Renal pelvis (tissue), 4 donors: ENCODE results near the gene TENM3. TPM values are rescaled to one million over a fixed set of nuclear protein-coding genes. Genes with fewer than 3 reads are reported as not detected.
"Not testable (repeated sequence)": the region's sequence is repeated elsewhere in the genome, so short reads cannot be mapped to it uniquely, and the experiment has no call there.

Experiments used
- DNase-seq: peaks from one replicate; pipeline ENCODE4 v3.0.0-alpha.2; 2013
- polyA plus RNA-seq, 3 donors: library from polyadenylated mRNA; unstranded; fragments of 120-200 nt; gene quantifications; one replicate each; pipeline ENCODE4 v1.2.1, GENCODE V29; 2013; ENCODE audit not compliant: insufficient read length in 3 of 3

Gene TENM3
- polyA plus RNA-seq, 3 donors, result 17.4 to 21.5 (median 20.5) TPM

DNA sequence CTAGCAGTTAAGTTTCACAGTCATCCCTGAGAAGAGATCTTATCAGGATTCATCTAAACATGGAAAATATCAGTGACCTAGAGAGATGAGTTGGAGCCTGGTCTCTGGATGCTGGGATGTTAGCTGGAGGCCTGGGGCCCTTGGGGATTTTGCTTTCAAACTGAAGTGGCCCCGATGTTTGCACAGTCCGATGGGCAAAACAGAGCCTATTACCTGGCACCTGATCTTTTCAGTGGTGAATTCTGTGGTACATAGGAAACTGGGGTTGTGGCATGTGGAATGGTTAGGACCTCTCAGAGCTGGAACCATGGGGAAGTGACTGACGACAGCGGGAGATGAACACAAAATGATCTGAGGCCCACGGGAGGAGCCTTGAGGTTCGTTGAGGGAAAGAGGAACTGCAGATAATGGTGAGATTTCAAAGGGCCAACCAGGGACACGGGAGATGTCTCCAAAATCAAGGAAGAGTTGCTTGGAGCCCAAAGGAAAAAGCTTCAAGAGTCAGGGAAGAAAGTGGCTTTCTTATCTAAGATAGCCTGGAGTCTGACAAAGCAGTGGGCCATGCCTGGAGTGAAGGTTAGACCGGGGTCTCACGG lies 17.8 kb upstream of the TENM3 start:
- no peak for DNase-seq

DNA sequence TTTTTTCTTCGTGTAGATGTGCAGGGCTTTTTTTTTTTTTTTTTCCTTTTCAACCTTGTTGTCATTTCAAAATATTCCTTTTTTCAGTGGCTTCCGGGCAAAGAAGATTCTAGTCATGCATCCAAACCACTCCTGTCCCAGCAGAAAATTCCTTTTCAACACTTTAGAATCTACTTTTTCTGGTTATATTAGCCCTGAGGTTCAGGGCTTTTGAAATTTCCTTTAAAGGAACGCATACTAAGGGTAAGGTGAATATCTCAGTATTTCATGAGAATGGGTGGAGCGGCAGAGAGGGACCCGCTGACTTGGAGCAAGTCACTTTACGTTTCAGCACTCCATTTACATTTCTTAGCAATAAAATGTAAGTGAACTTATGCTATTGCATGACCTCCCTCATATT lies 15.6 kb upstream of the TENM3 start:
- no peak for DNase-seq

DNA sequence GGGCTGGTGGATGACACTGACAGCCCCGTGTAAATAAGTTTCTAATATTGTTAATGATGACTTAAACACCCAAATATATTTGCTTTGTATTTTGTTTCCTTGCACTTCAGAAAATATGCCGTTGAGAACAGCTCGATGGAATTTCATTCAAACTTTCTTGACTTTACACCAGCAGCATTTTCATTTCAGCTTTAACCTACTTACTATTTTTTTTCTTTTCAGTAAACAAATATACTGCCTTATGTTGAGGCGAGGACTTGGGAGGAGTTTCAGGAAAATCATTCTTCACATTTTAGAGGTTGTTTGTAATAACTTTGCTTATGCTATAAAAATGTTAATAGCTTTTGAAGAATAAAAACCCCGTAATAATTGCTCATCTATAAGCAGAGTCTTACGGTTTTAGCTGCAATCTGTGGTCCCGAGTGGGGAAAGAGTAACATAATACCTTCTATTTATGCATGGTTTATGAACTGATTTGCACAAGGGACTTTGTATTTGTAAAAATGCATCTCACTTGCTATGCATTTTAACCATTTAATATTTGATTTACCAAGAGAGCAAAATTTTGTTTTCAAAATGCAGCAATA lies 14.1 kb upstream of the TENM3 start:
- no peak for DNase-seq

- no peak for DNase-seq
Measured at GRCh38 chr4:182230256-182230655, 12.9 kb upstream of the TENM3 start.

- no peak for DNase-seq
Measured at GRCh38 chr4:182231080-182231479, 12.1 kb upstream of the TENM3 start.

- DNase-seq, result no peak
Measured at GRCh38 chr4:182231496-182231895, 11.7 kb upstream of the TENM3 start.

GRCh38 chr4:182233310-182234090 lies 9.7 kb upstream of the TENM3 start:
- no peak for DNase-seq

DNA sequence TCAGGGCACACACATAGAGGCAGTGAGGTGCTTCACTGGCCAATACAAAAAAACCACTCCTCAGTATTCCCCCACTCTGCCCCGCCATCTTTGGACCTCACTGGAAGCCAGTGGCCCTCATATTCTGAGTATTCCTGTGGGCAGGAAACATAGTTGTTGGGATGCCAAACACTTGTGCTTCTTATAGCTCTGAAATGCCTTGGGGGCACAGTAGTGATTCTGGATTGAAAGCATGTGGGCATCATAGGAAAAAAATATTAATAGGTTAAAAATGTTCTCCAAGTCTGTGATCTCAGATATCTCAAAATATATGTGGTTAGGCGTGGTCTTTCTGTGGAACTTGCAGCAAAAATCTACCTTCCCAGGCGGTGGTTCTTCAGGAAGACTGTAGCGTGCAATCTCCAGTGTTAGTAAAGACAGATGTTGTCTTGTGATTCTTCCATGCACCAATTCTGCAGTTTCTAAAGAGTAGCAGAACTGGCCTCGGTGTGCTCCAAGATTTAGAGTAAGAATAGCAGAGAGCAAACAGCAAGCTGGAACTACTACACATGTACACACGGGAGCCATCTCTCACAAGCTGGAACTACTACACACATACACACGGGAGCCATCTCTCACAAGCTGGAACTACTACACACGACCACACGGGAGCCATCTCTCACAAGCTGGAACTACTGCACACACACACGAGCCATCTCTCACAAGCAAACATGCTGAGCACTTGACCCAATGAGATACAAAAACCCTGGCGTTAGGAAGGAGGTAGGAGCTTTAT lies 8.0 kb upstream of the TENM3 start:
- no peak for DNase-seq

DNA sequence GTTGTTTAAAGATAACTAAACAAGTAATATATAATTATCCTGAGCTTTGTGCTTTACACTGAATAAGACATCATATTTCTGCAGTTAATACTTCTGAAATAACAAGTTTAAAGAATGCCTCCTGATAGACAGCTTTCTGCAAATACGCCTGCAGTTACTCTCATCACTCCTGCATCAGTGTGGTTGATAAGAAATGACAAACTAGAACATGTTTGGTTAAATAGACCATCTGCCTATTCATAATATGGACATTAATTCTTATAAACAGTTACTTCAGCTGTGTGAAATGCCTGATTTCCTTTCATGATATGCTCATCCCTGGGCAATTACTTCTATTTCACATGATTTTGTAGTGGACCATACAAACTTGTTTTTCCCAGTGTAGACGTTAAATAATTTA lies 7.0 kb upstream of the TENM3 start:
- no peak for DNase-seq

GRCh38 chr4:182237010-182237409 lies 6.2 kb upstream of the TENM3 start:
- DNase-seq, result not testable (repeated sequence)

- DNase-seq, result no peak
Measured at GRCh38 chr4:182238355-182238931, 4.8 kb upstream of the TENM3 start.

- peak; percentile 37 for DNase-seq
Measured at GRCh38 chr4:182240161-182241130, 2.8 kb upstream of the TENM3 start.

DNA sequence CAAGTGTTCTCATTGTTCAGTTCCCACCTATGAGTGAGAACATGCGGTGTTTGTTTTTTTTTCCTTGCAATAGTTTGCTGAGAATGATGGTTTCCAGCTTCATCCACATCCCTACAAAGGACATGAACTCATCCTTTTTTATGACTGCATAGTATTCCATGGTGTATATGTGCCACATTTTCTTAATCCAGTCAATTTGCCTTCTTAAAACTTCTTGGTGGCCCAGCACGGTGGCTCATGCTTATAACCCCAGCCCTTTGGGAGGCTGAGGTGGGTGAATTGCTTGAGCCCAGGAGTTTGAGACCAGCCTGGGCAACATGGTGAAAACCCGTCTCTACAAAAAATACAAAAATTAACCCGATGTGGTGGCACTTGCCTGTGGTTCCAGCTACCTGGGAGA lies 942 bp upstream of the TENM3 start:
- DNase-seq, result not testable (repeated sequence)

DNA sequence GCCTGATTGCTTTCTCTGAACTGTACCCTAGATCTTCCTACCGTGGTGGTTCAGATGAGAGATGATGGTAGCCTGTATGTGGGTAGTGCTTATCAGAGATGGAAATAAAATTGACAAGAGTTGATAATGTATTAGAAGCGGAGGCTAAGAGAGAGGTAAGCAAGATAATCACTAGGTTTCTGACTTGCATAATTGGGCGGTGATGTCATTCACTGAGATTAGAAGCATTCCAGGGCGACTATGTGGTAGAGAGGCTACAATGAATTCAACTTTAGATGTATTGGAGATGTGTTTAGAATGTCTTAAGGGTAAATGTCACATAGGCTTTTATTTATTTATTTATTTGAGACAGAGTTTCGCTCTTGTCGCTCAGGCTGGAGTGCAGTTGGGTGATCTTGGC lies 415 bp upstream of the TENM3 start:
- DNase-seq, result no peak

- no peak for DNase-seq
Measured at GRCh38 chr4:182245041-182245440, 1.8 kb downstream of the TENM3 start.

DNA sequence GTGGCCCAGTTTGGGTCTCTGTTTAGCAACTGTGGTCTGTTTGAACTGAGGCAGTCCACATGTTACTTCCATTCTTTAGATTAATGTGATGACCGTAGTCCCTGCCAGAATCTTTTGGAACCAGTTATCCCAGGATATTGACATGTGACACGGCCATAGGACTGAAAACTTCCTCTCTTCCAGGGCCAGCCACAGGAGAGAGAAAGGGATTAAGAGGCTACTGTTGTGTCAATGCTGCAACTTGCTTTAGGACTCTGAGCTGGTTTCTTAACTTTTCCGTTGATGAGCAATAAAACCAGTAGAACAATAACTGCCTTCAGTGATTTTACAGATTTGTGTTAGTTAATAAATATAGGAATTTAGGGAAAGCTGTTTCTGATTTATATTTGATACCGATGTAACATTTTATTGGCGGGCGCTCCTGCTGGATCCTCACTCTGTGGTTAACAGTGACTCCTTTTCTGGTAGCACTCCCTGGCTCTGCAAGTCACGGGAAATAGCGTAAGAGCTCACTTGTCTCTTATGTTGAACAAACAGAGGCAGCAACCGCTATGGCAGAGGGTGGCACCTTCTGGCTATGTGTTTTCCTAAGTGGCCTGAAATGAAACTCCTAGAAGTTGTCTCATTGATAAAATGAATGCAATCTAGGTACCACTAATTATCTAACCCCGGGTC lies 2.5 kb downstream of the TENM3 start:
- DNase-seq, result no peak

DNA sequence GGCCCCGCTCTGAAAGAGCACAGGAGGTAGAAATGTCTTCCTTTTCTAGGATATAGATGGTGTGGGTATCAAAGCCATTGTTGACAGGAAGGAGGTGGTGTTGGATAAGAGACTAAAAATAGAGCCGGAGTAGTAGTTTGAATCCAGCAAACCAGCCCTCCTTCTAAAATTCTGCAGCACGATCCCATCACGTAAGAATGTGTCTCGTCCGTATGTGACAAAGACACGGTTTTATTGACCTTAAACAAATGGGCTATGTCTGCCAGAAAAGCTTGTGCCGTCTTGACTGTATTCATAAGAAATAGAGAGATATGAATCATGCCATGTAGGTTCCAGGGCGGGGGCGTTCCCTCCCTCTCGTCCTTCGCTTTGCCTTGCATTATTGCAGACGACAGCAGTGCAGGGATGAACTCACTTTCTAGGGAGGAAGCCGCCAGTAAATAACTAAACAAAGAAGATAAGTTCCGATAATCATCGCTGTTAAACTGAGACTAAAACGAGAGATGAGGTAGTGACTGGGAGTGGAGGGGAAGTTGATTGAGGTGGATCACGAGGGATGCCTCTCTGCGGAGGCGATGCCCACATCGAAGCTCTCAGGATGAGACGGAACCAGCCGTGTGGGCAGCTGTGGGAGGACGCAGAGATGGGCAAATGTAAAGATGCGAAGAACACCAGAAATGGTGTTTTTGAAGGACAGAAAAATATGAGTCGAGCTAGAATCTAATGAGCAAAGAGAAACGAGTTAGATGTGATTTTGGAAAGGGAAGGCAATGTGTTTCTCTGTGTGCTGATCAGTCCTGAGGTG lies 3.4 kb downstream of the TENM3 start:
- DNase-seq, result no peak

GRCh38 chr4:182248295-182248694 lies 5.1 kb downstream of the TENM3 start:
- no peak for DNase-seq

GRCh38 chr4:182250446-182250845 lies 7.2 kb downstream of the TENM3 start:
- no peak for DNase-seq

GRCh38 chr4:182251116-182251515 lies 7.9 kb downstream of the TENM3 start:
- no peak for DNase-seq
